HEK293 (cell line): ENCODE measurements around the gene ACSS1.

ENCODE experiments used
- CTCF ChIP-seq: fragments of 450-650 bp; formaldehyde crosslinking; IDR thresholded peaks from 2 replicates; pipeline ENCODE4 v1.5.1; 2016; ENCODE audit warnings: missing biosample characterization, missing genetic modification characterization
- OVOL3 ChIP-seq: fragments of 450-650 bp; formaldehyde crosslinking; IDR thresholded peaks from 2 replicates; pipeline ENCODE4 v1.5.1; 2016; ENCODE audit warnings: missing biosample characterization, missing genetic modification characterization
- PBX3 ChIP-seq: sonication (generic); formaldehyde crosslinking; IDR thresholded peaks from 2 replicates; pipeline ENCODE4 v1.8.1; 2022; ENCODE audit warnings: mild to moderate bottlenecking, moderate library complexity, missing genetic modification reagents
- REST ChIP-seq: fragments of 450-650 bp; formaldehyde crosslinking; IDR thresholded peaks from 2 replicates; pipeline ENCODE4 v1.5.1; 2016; ENCODE audit warnings: missing biosample characterization, missing genetic modification characterization
- YY1 ChIP-seq: fragments of 450-650 bp; formaldehyde crosslinking; IDR thresholded peaks from 2 replicates; pipeline ENCODE4 v1.5.1; 2018; ENCODE audit warnings: missing biosample characterization, missing genetic modification characterization
- ZBTB8A ChIP-seq: fragments of 450-650 bp; formaldehyde crosslinking; IDR thresholded peaks from 2 replicates; pipeline ENCODE4 v1.5.1; 2016; ENCODE audit warnings: missing biosample characterization, missing genetic modification characterization
- ZNF274 ChIP-seq, 2 experiments: fragments of 200-500 bp in 1 of 2; fragments of 450-650 bp in 1 of 2; sonication (Bioruptor generic) in 1 of 2; formaldehyde crosslinking in 1 of 2; IDR thresholded peaks; 2 replicates each; pipeline versions ENCODE4 v1.5.1 to v1.6.1; 2014 to 2016; ENCODE audit warnings: borderline replicate concordance in 1 of 2, inconsistent platforms in 1 of 2, low read length in 1 of 2, missing biosample characterization in 1 of 2, missing genetic modification characterization in 1 of 2
- ZNF423 ChIP-seq: fragments of 450-650 bp; formaldehyde crosslinking; IDR thresholded peaks from 2 replicates; pipeline ENCODE4 v1.5.1; 2016; ENCODE audit warnings: missing biosample characterization, missing genetic modification characterization
- ZNF629 ChIP-seq: fragments of 450-650 bp; formaldehyde crosslinking; IDR thresholded peaks from 2 replicates; pipeline ENCODE4 v1.5.1; 2017; ENCODE audit warnings: missing biosample characterization, missing genetic modification characterization
- ZNF639 ChIP-seq: fragments of 450-650 bp; formaldehyde crosslinking; IDR thresholded peaks from 2 replicates; pipeline ENCODE4 v1.5.1; 2016; ENCODE audit warnings: missing biosample characterization, missing genetic modification characterization
- ZNF692 ChIP-seq: fragments of 450-650 bp; formaldehyde crosslinking; IDR thresholded peaks from 2 replicates; pipeline ENCODE4 v1.5.1; 2016; ENCODE audit warnings: missing biosample characterization, missing genetic modification characterization

- TF ChIP-seq ZNF629 (no peak), REST (tag by site-specific recombination) (no peak), ZNF274 (IDR thresholded peaks at IDR 0.05; ENCODE audit: low read length) (no peak), ZNF274 (tag by site-specific recombination; IDR thresholded peaks at IDR 0.05; ENCODE audit: borderline replicate concordance) (no peak), ZNF423 (no peak), ZNF639 (tag by site-specific recombination) (no peak), ZNF692 (tag by site-specific recombination) (no peak), ZBTB8A (tag by site-specific recombination) (no peak), YY1 (tag by site-specific recombination) (no peak), PBX3 (no peak), OVOL3 (tag by site-specific recombination) (no peak), CTCF (tag by site-specific recombination) (no peak)
These were observed 28.0 kb upstream of the ACSS1 start for GRCh38 chr20:25085756-25086495.
